Astrocyte (in vitro differentiated cells and primary cell): Measurements from ENCODE around the gene TGM1.

Experiments used
- EZH2 ChIP-seq: IDR thresholded peaks from 2 replicates; pipeline ENCODE4 v1.6.1; 2012; ENCODE audit warnings: mild to moderate bottlenecking, low read length, inconsistent platforms; ENCODE audit not compliant: insufficient read depth
- TF ChIP-seq, protein P1 (sequence below): IDR thresholded peaks from 2 replicates; pipeline ENCODE4 v1.5.1; 2011; ENCODE audit warnings: low read depth, mild to moderate bottlenecking, inconsistent platforms, low read length, moderate library complexity; ENCODE audit not compliant: insufficient read depth

DNA sequence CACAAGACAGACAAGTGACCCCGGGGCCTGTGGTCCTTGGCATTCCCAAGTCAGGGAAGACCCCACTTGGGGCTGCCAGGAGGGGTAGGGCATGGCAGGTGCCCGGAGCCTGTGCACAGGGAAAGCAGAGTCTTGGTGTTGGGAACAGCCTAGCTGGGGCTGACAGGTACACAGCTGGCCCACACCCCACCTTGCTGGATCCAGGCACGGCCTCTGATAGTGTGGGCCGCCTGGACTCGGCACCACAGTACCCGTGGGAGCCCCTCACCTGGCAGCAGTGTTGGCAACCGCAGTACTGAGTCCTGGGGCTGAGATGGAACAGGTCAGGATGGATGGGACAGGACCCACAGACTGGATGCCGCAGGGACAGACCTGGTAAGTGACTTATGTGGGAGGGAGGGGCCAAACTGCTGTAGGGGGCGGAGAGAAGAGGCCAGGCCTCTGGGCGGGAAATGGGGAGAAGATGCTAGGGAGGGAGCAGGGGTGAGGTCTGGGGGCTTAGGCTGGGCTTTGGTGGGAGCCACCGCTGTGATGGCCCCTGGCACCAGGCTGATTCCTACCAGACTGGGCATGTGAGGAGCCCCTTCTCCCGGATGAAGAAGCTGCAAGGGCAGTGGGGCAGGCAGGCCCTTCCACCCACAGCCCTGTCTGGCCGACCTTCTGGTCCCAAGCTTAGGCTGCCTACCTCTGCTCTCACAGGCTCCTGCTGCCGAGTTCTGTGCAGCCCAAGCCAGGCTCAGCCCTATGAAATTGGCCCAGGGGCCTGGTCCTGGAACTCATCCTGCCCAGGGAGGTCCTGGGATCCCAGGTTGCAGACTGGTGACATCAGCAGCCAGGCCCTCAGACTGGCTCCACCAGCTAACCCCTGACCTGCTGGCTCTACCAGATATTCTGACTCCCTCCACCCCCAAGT lies at the start of gene TGM1:
- no peak for TF ChIP-seq EZH2
- TF ChIP-seq, protein P1, sequence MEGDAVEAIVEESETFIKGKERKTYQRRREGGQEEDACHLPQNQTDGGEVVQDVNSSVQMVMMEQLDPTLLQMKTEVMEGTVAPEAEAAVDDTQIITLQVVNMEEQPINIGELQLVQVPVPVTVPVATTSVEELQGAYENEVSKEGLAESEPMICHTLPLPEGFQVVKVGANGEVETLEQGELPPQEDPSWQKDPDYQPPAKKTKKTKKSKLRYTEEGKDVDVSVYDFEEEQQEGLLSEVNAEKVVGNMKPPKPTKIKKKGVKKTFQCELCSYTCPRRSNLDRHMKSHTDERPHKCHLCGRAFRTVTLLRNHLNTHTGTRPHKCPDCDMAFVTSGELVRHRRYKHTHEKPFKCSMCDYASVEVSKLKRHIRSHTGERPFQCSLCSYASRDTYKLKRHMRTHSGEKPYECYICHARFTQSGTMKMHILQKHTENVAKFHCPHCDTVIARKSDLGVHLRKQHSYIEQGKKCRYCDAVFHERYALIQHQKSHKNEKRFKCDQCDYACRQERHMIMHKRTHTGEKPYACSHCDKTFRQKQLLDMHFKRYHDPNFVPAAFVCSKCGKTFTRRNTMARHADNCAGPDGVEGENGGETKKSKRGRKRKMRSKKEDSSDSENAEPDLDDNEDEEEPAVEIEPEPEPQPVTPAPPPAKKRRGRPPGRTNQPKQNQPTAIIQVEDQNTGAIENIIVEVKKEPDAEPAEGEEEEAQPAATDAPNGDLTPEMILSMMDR = no peak
